Ascending aorta (tissue), 2 donors: Measurements from ENCODE around the gene TRIP11. TPM values are rescaled to one million over a fixed set of nuclear protein-coding genes. Genes with fewer than 3 reads are reported as not detected.

Experiments used
- DNase-seq, 2 donors: peaks; one replicate each; pipeline ENCODE4 v3.0.0-alpha.2; 2019; ENCODE audit warnings: low spot score in 2 of 2
- H3K27ac ChIP-seq, 2 donors: fragments of 200-600 bp; sonication (generic); one replicate each; pipeline ENCODE4 v1.5.1; 2016 to 2017; ENCODE audit warnings: mild to moderate bottlenecking in 1 of 2
- H3K27me3 ChIP-seq: fragments of 200-600 bp; sonication (generic); one replicate; pipeline ENCODE4 v1.5.1; 2017
- H3K36me3 ChIP-seq, 2 donors: fragments of 200-600 bp; sonication (generic); one replicate each; pipeline ENCODE4 v1.5.1; 2016
- H3K4me1 ChIP-seq, 2 donors: fragments of 200-600 bp; sonication (generic); one replicate each; pipeline ENCODE4 v1.5.1; 2016 to 2017; ENCODE audit warnings: mild to moderate bottlenecking in 1 of 2
- H3K4me3 ChIP-seq, 2 donors: fragments of 200-600 bp; sonication (generic); one replicate each; pipeline ENCODE4 v1.5.1; 2016 to 2017; ENCODE audit warnings: mild to moderate bottlenecking in 1 of 2
- H3K9me3 ChIP-seq, 2 donors: fragments of 200-600 bp; sonication (generic); one replicate each; pipeline ENCODE4 v1.5.1; 2016
- intact Hi-C: fragments of 100-400 bp; cut with DNase I; formaldehyde crosslinking; loops from one replicate; pipeline ENCODE4 v1.15.1; 2023
- total RNA-seq: library from RNA; depleted of rRNA; stranded (reverse); fragments of >200 nt; gene quantifications from one replicate; pipeline ENCODE4 v1.1.0, GENCODE V29; 2016
- TF ChIP-seq, protein P1 (sequence below), 3 experiments: fragments of 200-600 bp in 2 of 3; fragments of 450-650 bp in 1 of 3; sonication (generic) in 2 of 3; IDR thresholded peaks; one replicate each; pipeline ENCODE4 v1.5.1; 2016 to 2019; ENCODE audit warnings: antibody characterized with exemption in 3 of 3, mild to moderate bottlenecking in 1 of 3, moderate library complexity in 1 of 3

The TRIP11 gene
- total RNA-seq, 1 donor from 2014 or later: 8.8 TPM

GRCh38 chr14:92014040-92014439, 25.8 kb downstream of the TRIP11 start:
- H3K4me1 ChIP-seq: no peaks in the 10 kb centered on the region
- H3K9me3 ChIP-seq: no peaks in the 10 kb centered on the region
- no peak for DNase-seq
- peaks cover 57 to 67% of the 10 kb centered on the region in 2 donors for H3K36me3 ChIP-seq
- H3K27me3 ChIP-seq: no peaks in the 10 kb centered on the region
- H3K27ac ChIP-seq: no peak overlapping the region
- no peak overlapping the region for H3K4me3 ChIP-seq
- intact Hi-C loops: no loop called here
- TF ChIP-seq, protein P1, sequence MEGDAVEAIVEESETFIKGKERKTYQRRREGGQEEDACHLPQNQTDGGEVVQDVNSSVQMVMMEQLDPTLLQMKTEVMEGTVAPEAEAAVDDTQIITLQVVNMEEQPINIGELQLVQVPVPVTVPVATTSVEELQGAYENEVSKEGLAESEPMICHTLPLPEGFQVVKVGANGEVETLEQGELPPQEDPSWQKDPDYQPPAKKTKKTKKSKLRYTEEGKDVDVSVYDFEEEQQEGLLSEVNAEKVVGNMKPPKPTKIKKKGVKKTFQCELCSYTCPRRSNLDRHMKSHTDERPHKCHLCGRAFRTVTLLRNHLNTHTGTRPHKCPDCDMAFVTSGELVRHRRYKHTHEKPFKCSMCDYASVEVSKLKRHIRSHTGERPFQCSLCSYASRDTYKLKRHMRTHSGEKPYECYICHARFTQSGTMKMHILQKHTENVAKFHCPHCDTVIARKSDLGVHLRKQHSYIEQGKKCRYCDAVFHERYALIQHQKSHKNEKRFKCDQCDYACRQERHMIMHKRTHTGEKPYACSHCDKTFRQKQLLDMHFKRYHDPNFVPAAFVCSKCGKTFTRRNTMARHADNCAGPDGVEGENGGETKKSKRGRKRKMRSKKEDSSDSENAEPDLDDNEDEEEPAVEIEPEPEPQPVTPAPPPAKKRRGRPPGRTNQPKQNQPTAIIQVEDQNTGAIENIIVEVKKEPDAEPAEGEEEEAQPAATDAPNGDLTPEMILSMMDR (IDR thresholded peaks at IDR 0.05): no peak

- intact Hi-C loops: no loop called here
- no peaks in the 10 kb centered on the region for H3K4me1 ChIP-seq
Observed at GRCh38 chr14:92012121-92012748, 27.6 kb downstream of the TRIP11 start.

DNA sequence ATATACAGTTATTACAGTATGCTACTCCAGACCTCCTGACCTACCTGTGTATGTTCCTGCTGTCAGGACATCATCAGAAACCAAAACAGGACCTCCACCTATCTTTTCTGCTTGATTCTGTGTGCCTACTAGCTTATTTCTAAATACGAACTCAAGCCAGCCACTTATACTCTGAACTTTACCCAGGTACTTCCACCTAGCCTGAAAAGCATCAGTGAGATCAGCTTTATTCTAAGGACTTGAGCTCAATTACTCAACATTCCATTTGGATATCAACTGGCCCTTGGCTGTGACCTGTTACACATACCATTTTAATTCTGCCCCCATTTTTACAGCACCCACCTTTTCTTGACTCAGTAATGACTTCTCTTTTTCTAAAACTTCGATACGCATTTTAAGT, 29.2 kb downstream of the TRIP11 start:
- H3K9me3 ChIP-seq: no peaks in the 10 kb centered on the region
- no peaks in the 10 kb centered on the region for H3K27me3 ChIP-seq
- no peak overlapping the region for H3K27ac ChIP-seq
- peaks cover 62 to 78% of the 10 kb centered on the region in 2 donors for H3K36me3 ChIP-seq
- intact Hi-C loops: no loop called here
- no peaks in the 10 kb centered on the region for H3K4me1 ChIP-seq
- DNase-seq: no peak
- no peak overlapping the region for H3K4me3 ChIP-seq
- TF ChIP-seq, protein P1 (IDR thresholded peaks at IDR 0.05): no peak

More at GRCh38 chr14:92012121-92012748, 27.6 kb downstream of the TRIP11 start:
- Histone ChIP-seq H3K27ac (no peak overlapping the region), H3K9me3 (no peaks in the 10 kb centered on the region), H3K27me3 (no peaks in the 10 kb centered on the region), H3K36me3 (peaks cover 62 to 79% of the 10 kb centered on the region in 2 donors), H3K4me3 (no peak overlapping the region)
- TF ChIP-seq, protein P1 (IDR thresholded peaks at IDR 0.05): no peak
- no peak for DNase-seq

DNA sequence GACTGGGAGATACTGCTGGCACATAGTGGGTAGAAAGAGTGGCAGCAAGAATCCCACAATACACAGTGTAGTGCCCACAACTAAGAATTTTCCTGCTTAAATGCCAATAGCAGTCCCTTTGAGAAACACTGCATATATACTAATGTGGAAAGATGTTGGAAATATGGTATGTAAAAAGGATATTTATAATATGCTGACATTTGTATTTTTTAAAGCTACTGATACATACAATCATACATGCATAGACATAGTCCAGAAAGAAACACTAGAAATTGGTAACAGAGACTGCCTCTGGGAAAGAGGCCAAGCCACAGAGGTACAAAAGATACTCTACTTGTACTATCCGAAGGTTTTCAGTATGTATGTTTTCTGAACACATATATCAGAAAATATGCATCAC, 30.3 kb downstream of the TRIP11 start:
- Histone ChIP-seq H3K4me3 (no peak overlapping the region), H3K27ac (no peak overlapping the region), H3K27me3 (no peaks in the 10 kb centered on the region), H3K9me3 (no peaks in the 10 kb centered on the region), H3K36me3 (peaks cover 60 to 78% of the 10 kb centered on the region in 2 donors), H3K4me1 (no peaks in the 10 kb centered on the region)
- intact Hi-C loops: no loop called here
- no peak for DNase-seq
- TF ChIP-seq, protein P1 (IDR thresholded peaks at IDR 0.05): no peak

GRCh38 chr14:92005019-92005418, 34.8 kb downstream of the TRIP11 start:
- H3K4me3 ChIP-seq: no peak overlapping the region
- intact Hi-C loops: no loop called here
- no peaks in the 10 kb centered on the region for H3K27me3 ChIP-seq
- H3K36me3 ChIP-seq: peaks cover 28 to 49% of the 10 kb centered on the region in 2 donors
- TF ChIP-seq, protein P1 (IDR thresholded peaks at IDR 0.05): no peak
- no peak for DNase-seq
- no peaks in the 10 kb centered on the region for H3K4me1 ChIP-seq
- H3K9me3 ChIP-seq: no peaks in the 10 kb centered on the region
- H3K27ac ChIP-seq: no peak overlapping the region
